Gastroesophageal sphincter (tissue), 4 donors: ENCODE results near the gene USP12. TPM values are rescaled to one million over a fixed set of nuclear protein-coding genes. Genes with fewer than 3 reads are reported as not detected.
"Not testable (repeated sequence)": the region's sequence is repeated elsewhere in the genome, so short reads cannot be mapped to it uniquely, and the experiment has no call there.

ENCODE experiments used
- ATAC-seq: fragments of 150-250 bp; one replicate; pipeline ENCODE4 v1.9.1; 2016; ENCODE audit warnings: mild to moderate bottlenecking, moderate library complexity
- H3K27ac ChIP-seq, 4 donors: fragments of 200-600 bp; sonication (generic) in 3 of 4; 1 replicate in 3 of 4; 2 replicates in 1 of 4; pipeline ENCODE4 v1.5.1; 2016 to 2019
- H3K27me3 ChIP-seq: fragments of 200-600 bp; sonication (generic); one replicate; pipeline ENCODE4 v1.5.1; 2019
- H3K36me3 ChIP-seq, 2 donors: fragments of 200-600 bp; sonication (generic); one replicate each; pipeline ENCODE4 v1.5.1; 2019; ENCODE audit warnings: control low read depth in 1 of 2
- H3K4me1 ChIP-seq, 3 donors: fragments of 200-600 bp; sonication (generic); 1 replicate in 2 of 3; 2 replicates in 1 of 3; pipeline ENCODE4 v1.5.1; 2016 to 2019; ENCODE audit warnings: control low read depth in 2 of 3
- H3K4me3 ChIP-seq, 2 donors: fragments of 200-600 bp; sonication (generic); one replicate each; pipeline ENCODE4 v1.5.1; 2019; ENCODE audit warnings: mild to moderate bottlenecking in 1 of 2, moderate library complexity in 1 of 2
- H3K9me3 ChIP-seq, 3 donors: fragments of 200-600 bp; sonication (generic); one replicate each; pipeline ENCODE4 v1.5.1; 2017 to 2019; ENCODE audit warnings: control low read depth in 2 of 3
- CTCF ChIP-seq, 4 experiments: fragments of 200-600 bp in 2 of 4; fragments of 450-650 bp in 2 of 4; sonication (generic) in 1 of 4; IDR thresholded peaks; one replicate each; pipeline ENCODE4 v1.5.1; 2017 to 2019; ENCODE audit warnings: antibody characterized with exemption in 4 of 4, mild to moderate bottlenecking in 2 of 4, moderate library complexity in 2 of 4
- EP300 ChIP-seq: sonication (generic); formaldehyde crosslinking; IDR thresholded peaks from one replicate; pipeline ENCODE4 v1.6.1; 2017; ENCODE audit warnings: antibody characterized with exemption, mild to moderate bottlenecking
- POLR2A ChIP-seq, 2 donors: fragments of 450-650 bp; IDR thresholded peaks; one replicate each; pipeline ENCODE4 v1.6.1; 2017; ENCODE audit warnings: antibody characterized with exemption in 2 of 2, mild to moderate bottlenecking in 2 of 2, moderate library complexity in 1 of 2
- POLR2AphosphoS5 ChIP-seq: sonication (generic); formaldehyde crosslinking; IDR thresholded peaks from one replicate; pipeline ENCODE4 v1.6.1; 2017; ENCODE audit warnings: antibody characterized with exemption
- WGBS, 2 donors: methylation state at CpG; one replicate each; pipeline ENCODE4 v1.1.5; 2018; ENCODE audit warnings: low coverage in 1 of 2; 5-methylcytosine and 5-hydroxymethylcytosine counted together
- total RNA-seq, 4 donors: library from RNA; depleted of rRNA; stranded (reverse); fragments of >200 nt; gene quantifications; one replicate each; pipeline ENCODE4 v1.1.0, GENCODE V29; 2016

USP12 gene
- total RNA-seq, 4 donors from 2014 or later: 55.7 to 116 (median 78.8) TPM

GRCh38 chr13:27126859-27127258, 44.8 kb downstream of the USP12 start:
- peaks cover 21 to 85% (median 27%) of the 10 kb centered on the region in 3 donors for H3K4me1 ChIP-seq

GRCh38 chr13:27125357-27126282, 46.0 kb downstream of the USP12 start:
- Histone ChIP-seq H3K4me1 (peaks cover 19 to 85% (median 26%) of the 10 kb centered on the region in 3 donors), H3K4me3 (no peak overlapping the region), H3K36me3 (no peaks in the 10 kb centered on the region), H3K27me3 (no peaks in the 10 kb centered on the region), H3K27ac (peak overlapping the region in 1 of 4 donors; percentile 2), H3K9me3 (peaks cover 0 to 6% (median 0%) of the 10 kb centered on the region in 3 donors)
- TF ChIP-seq CTCF (IDR thresholded peaks at IDR 0.05) (no peak), POLR2A (IDR thresholded peaks at IDR 0.05) (no peak), EP300 (no peak), POLR2AphosphoS5 (no peak)
- ATAC-seq: no peak
- WGBS, 2 donors: 83 to 100% methylated on average over 1 to 2 of the region's 23 CpGs

More at GRCh38 chr13:27126859-27127258, 44.8 kb downstream of the USP12 start:
- H3K27me3 ChIP-seq: no peaks in the 10 kb centered on the region
- ATAC-seq: no peak
- peaks cover 0 to 6% (median 0%) of the 10 kb centered on the region in 3 donors for H3K9me3 ChIP-seq
- TF ChIP-seq POLR2AphosphoS5: no peak
- no peak for TF ChIP-seq CTCF (IDR thresholded peaks at IDR 0.05)
- TF ChIP-seq POLR2A (IDR thresholded peaks at IDR 0.05): no peak
- TF ChIP-seq EP300: no peak
- no peak overlapping the region for H3K4me3 ChIP-seq
- H3K36me3 ChIP-seq: no peaks in the 10 kb centered on the region
- no peak overlapping the region for H3K27ac ChIP-seq

- 58 to 83% methylated on average over 3 to 4 of the region's 4 CpGs for WGBS, 2 donors
These were observed 47.0 kb downstream of the USP12 start for GRCh38 chr13:27124571-27124970.

GRCh38 chr13:27123445-27123844, 48.2 kb downstream of the USP12 start:
- ATAC-seq, H3K27ac ChIP-seq, H3K36me3 ChIP-seq, H3K4me3 ChIP-seq, H3K9me3 ChIP-seq, H3K27me3 ChIP-seq: not testable (repeated sequence)
- H3K4me1 ChIP-seq: peaks cover 24 to 85% (median 26%) of the 10 kb centered on the region in 3 donors
- WGBS, 2 donors: 91 to 93% methylated on average over 2 to 4 of the region's 4 CpGs

More at GRCh38 chr13:27124571-27124970, 47.0 kb downstream of the USP12 start:
- no peak overlapping the region for H3K4me3 ChIP-seq
- H3K9me3 ChIP-seq: no peaks in the 10 kb centered on the region
- no peaks in the 10 kb centered on the region for H3K27me3 ChIP-seq
- H3K27ac ChIP-seq: peak overlapping the region in 1 of 4 donors; percentile 5
- peaks cover 19 to 85% (median 26%) of the 10 kb centered on the region in 3 donors for H3K4me1 ChIP-seq
- no peak for ATAC-seq
- TF ChIP-seq EP300: no peak
- no peak for TF ChIP-seq POLR2AphosphoS5
- TF ChIP-seq POLR2A (IDR thresholded peaks at IDR 0.05): no peak
- no peak for TF ChIP-seq CTCF (IDR thresholded peaks at IDR 0.05)
- no peaks in the 10 kb centered on the region for H3K36me3 ChIP-seq

- Histone ChIP-seq H3K4me1 (peaks cover 16 to 85% (median 19%) of the 10 kb centered on the region in 3 donors), H3K27me3 (no peaks in the 10 kb centered on the region), H3K36me3 (no peaks in the 10 kb centered on the region), H3K27ac (no peak overlapping the region), H3K4me3 (no peak overlapping the region), H3K9me3 (no peaks in the 10 kb centered on the region)
- ATAC-seq: no peak
- no peak for TF ChIP-seq POLR2AphosphoS5
- no peak for TF ChIP-seq EP300
- TF ChIP-seq CTCF (IDR thresholded peaks at IDR 0.05): no peak
- TF ChIP-seq POLR2A (IDR thresholded peaks at IDR 0.05): no peak
- WGBS, 2 donors: 87 to 94% methylated on average over 6 to 7 of the region's 7 CpGs
These were observed 49.6 kb downstream of the USP12 start for GRCh38 chr13:27122036-27122435.
